Duodenal mucosa (tissue), 2 donors: ENCODE data around the gene CYB5R3.
A peak's percentile ranks its signal among the peaks of the same experiment; 100 is the strongest.
"Not testable (repeated sequence)": the region's sequence is repeated elsewhere in the genome, so short reads cannot be mapped to it uniquely, and the experiment has no call there.

Experiments used
- H3K27ac ChIP-seq: one replicate; pipeline ENCODE4 v1.7.0; 2013; ENCODE audit warnings: low read depth, low read length
- H3K27me3 ChIP-seq, 2 donors: one replicate each; pipeline ENCODE4 v1.7.0; 2013; ENCODE audit warnings: low read length in 2 of 2, control low read depth in 1 of 2; ENCODE audit not compliant: insufficient read depth in 2 of 2, control insufficient read depth in 1 of 2
- H3K36me3 ChIP-seq, 2 donors: one replicate each; pipeline ENCODE4 v1.7.0; 2013; ENCODE audit warnings: low read length in 2 of 2, control low read depth in 1 of 2; ENCODE audit not compliant: insufficient read depth in 2 of 2, control insufficient read depth in 1 of 2
- H3K4me1 ChIP-seq, 2 donors: one replicate each; pipeline ENCODE4 v1.7.0; 2013; ENCODE audit warnings: low read length in 2 of 2, control low read depth in 1 of 2; ENCODE audit not compliant: insufficient read depth in 2 of 2, control insufficient read depth in 1 of 2
- H3K4me3 ChIP-seq, 2 donors: one replicate each; pipeline ENCODE4 v1.7.0; 2013; ENCODE audit warnings: low read length in 2 of 2, low read depth in 1 of 2
- H3K9ac ChIP-seq, 2 donors: one replicate each; pipeline ENCODE4 v1.7.0; 2013; ENCODE audit warnings: low read length in 2 of 2, low read depth in 1 of 2
- H3K9me3 ChIP-seq, 2 donors: one replicate each; pipeline ENCODE4 v1.7.0; 2013; ENCODE audit warnings: low read length in 2 of 2, control low read depth in 1 of 2; ENCODE audit not compliant: control insufficient read depth in 1 of 2

CYB5R3 gene

DNA sequence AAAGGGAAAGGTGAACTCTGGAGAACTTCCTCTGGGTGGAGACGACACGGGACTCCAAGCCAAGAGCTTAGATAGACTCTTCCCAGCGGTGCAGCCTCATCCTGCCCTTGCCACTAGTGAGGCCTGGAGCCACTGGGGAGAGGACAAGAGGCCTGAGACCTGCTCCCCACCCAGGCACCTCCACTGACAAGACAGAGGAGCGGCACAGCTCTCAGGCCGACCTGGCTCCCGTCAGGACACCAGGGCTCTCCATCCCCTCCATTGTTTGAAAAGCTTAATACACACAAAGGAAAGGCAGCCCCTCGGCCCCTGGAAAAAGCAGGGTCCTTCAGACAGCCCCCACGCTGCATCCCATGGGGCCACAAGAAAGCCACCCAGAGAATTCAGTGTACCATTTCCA lies 64.1 kb downstream of the CYB5R3 start:
- Histone ChIP-seq H3K9ac (no peak overlapping the region), H3K36me3 (peaks cover 20 to 62% of the 10 kb centered on the region in 2 donors), H3K27me3 (no peaks in the 10 kb centered on the region), H3K9me3 (no peaks in the 10 kb centered on the region), H3K4me3 (no peak overlapping the region), H3K4me1 (peaks cover 4 to 6% of the 10 kb centered on the region in 2 donors), H3K27ac (no peak overlapping the region)

DNA sequence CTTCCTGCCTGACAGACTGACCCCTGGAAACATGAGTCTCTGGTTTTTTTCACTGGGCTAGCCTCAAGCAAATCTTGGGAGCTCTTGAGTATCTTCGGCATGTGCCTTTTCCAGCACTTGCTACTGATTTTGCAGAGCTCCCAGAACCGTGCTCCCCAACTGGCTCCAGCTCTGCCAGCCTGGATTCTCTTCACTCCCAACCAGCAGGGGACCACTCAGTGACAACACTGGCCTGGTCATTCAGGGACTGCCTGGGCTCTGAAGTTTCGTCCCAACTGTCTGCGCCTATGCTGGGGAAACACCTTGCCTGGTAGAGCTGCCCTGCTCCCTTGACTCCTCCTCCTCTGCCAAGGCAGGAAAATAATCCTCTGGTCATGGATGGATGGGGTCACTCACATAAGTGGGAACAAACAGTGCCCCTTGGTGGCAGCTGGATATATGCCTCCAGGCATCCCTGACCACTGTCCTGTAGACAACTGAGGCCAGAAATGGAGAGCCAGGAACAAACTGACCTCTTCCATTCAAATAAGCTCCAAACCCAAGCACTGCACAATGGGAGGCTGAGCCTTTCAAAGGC lies 64.7 kb downstream of the CYB5R3 start:
- Histone ChIP-seq H3K4me3 (no peak overlapping the region), H3K9me3 (no peaks in the 10 kb centered on the region), H3K4me1 (peaks cover 4 to 6% of the 10 kb centered on the region in 2 donors), H3K27me3 (no peaks in the 10 kb centered on the region), H3K27ac (no peak overlapping the region), H3K36me3 (peaks cover 20 to 59% of the 10 kb centered on the region in 2 donors), H3K9ac (no peak overlapping the region)

DNA sequence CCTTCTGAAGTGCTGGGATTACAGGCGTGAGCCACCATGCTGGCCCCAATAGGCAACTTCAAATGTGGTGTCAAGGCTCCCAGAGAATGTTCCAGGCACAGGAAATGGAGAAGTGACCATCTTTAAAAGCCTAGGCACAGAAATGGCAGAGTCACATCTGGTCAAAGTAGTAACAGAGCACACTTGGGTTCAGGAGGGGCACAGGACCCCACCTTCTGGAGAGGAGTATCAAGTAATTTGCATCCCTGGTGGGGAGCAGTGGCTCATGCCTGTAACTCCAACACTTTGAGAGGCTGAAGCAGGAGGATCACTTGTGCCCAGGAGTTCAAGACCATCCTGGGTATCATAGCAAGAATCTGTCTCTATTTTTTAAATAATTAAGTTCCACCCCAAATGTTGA lies 66.2 kb downstream of the CYB5R3 start:
- Histone ChIP-seq H3K27ac (no peak overlapping the region), H3K36me3 (peaks cover 20 to 56% of the 10 kb centered on the region in 2 donors), H3K9me3 (no peaks in the 10 kb centered on the region), H3K4me3 (no peak overlapping the region), H3K9ac (no peak overlapping the region), H3K27me3 (no peaks in the 10 kb centered on the region), H3K4me1 (peaks cover 4 to 6% of the 10 kb centered on the region in 2 donors)

DNA sequence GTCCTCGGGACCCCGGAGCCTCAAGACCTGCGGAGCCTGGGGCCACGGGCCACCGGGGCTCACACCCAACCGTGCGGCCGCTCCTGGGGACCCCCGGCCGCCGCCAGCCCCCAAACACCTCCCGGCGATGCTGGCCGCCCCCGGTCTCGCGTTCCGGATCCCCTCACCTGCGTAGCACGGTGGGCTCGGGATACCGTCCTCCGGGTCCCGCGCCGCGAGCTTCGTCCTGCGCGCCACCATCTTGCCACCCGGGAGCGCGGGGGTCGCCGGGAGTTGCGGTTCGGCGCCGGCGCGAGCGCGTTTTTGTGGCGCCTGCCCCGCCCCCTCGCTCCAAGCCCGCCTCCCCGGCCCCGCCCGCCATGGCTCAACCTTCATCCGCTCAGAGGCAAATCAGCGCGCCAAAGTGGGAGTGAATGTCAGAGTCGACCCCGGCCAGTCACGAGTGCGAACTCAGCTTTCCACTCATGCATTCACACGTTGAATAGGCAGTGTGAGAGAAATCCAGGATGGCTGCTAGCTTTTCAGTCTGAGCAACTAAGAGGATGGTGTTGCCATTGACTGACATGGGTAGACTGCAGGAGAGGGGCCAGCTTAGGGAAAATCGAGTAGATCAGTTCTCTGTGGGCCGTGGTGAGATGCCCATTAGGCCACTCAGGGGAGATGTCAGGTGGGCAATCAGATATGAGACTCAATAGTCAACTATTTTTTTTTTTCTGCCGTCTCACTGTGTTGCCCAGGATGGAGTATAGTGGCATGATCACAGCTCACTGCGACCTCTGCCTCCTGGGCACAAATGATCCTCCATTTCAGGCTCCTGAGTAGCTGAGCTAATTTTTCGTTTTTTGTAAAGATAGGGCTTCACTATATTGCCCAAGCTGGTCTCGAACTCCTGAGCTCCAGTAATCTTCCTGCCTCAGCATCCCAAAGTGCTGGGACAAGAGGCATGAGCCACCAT lies 67.2 kb downstream of the CYB5R3 start:
- H3K27ac ChIP-seq: no peak overlapping the region
- H3K9ac ChIP-seq: peak overlapping the region; percentile 51 to 59
- peaks cover 4 to 6% of the 10 kb centered on the region in 2 donors for H3K4me1 ChIP-seq
- H3K27me3 ChIP-seq: no peaks in the 10 kb centered on the region
- peak overlapping the region; percentile 37 to 77 for H3K4me3 ChIP-seq
- peaks cover 17 to 54% of the 10 kb centered on the region in 2 donors for H3K36me3 ChIP-seq
- no peaks in the 10 kb centered on the region for H3K9me3 ChIP-seq

DNA sequence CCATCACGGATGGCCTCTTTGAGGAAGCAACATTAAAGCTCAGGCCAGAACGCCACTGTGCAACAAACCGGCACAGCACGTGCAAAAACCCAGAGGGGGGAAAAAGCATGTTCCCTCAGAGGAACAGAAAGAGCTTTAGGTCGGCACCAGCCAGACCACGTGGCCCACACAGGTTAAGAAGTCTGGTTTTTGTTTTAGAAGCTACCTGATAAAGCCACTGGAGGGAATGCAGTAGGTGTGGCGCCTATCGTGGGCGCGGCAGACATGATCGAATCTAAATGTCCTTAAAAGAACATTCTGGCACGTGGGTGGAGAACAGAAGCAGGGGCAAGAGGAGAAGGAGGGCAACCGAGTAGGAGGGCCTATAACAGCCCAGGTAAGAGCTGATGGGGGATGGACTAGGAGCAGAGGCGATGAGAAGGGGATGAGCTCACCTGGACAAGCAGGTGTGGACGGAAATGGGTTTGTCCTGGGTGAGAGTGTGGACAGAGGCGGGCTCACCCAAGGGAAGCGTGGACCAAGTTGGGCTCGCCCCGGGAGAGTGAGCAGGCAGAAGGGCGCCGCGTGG lies 67.9 kb downstream of the CYB5R3 start:
- peak overlapping the region; percentile 37 to 77 for H3K4me3 ChIP-seq
- not testable (repeated sequence) for H3K4me1 ChIP-seq, H3K27ac ChIP-seq, H3K9me3 ChIP-seq, H3K27me3 ChIP-seq
- H3K36me3 ChIP-seq: peaks cover 11 to 47% of the 10 kb centered on the region in 2 donors
- H3K9ac ChIP-seq: peak overlapping the region; percentile 51 to 59

DNA sequence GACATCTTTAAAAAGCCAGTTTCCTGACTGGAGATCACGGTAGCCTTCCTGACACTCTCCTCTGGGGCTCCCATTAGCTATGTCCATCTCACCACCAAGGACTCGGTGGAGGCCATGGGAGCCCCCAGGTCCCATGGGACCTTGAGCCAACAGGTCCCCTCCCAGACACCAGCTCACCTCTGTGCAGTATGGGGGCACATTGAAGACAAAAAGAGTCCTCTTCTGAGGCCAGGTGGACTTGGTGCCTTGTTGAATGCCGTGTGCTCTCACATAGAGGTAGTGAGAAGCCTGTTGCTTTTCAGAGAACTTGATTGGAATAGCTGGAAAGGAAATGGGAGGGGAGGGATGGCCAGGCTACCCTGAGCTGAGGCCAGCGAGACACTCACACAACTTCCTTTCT lies 69.2 kb downstream of the CYB5R3 start:
- H3K36me3 ChIP-seq: peaks cover 4 to 35% of the 10 kb centered on the region in 2 donors
- H3K4me3 ChIP-seq, H3K9me3 ChIP-seq, H3K27me3 ChIP-seq, H3K9ac ChIP-seq, H3K4me1 ChIP-seq, H3K27ac ChIP-seq: not testable (repeated sequence)

DNA sequence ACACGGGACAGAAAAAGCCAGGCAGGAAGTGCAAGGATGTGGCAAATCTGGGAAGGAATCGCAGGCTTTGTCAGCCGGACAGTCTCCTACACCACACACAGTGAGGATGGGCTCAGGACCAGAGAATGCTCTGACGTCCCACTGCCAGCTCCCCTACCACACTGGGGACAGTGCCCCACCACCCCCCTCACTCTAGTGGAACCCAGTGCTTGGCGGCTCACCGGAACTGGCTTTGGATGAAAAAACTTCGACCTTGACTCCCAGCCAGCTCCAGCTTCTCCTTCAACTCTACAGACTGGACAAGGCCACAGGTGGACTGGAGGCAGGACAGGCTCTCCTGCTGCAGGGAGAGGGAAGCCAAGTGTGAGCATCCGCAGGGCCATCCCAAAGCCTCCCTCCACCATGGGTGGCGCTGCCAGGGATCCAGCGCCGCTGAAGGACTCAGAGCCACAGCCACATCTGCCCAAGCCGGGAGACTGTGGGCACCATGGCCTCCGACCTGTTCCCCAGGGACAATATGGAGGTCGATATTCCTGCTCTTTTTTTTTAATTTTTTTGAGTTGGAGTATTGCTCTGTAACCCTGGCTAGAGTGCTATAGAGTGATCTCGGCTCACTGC lies 71.5 kb downstream of the CYB5R3 start:
- Histone ChIP-seq H3K4me3 (no peak overlapping the region), H3K9me3 (no peaks in the 10 kb centered on the region), H3K27ac (no peak overlapping the region), H3K36me3 (peaks cover 4 to 23% of the 10 kb centered on the region in 2 donors), H3K27me3 (no peaks in the 10 kb centered on the region), H3K9ac (no peak overlapping the region), H3K4me1 (peaks cover 4 to 6% of the 10 kb centered on the region in 2 donors)

DNA sequence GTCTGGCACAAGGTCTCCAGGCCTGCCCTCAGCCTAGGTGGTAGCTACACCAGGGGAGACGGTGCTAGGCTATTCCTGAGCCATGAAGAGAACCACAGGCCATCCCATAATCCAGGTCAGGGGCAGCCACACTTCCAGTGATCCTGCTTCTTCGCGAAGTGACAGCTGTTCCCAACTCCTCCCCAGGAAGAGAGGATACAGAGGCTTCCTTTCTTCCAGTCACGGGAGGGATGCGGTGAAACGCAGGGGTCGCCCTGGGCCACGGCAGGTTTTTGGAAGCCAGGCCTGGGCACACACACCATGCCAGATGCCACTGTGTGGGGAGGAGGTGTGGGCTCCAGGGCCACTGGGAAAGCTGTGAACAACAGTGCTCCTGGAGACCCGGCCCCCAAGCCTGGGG lies 72.1 kb downstream of the CYB5R3 start:
- not testable (repeated sequence) for H3K27me3 ChIP-seq, H3K4me1 ChIP-seq, H3K4me3 ChIP-seq, H3K27ac ChIP-seq, H3K9ac ChIP-seq, H3K9me3 ChIP-seq
- H3K36me3 ChIP-seq: peaks cover 4 to 23% of the 10 kb centered on the region in 2 donors

DNA sequence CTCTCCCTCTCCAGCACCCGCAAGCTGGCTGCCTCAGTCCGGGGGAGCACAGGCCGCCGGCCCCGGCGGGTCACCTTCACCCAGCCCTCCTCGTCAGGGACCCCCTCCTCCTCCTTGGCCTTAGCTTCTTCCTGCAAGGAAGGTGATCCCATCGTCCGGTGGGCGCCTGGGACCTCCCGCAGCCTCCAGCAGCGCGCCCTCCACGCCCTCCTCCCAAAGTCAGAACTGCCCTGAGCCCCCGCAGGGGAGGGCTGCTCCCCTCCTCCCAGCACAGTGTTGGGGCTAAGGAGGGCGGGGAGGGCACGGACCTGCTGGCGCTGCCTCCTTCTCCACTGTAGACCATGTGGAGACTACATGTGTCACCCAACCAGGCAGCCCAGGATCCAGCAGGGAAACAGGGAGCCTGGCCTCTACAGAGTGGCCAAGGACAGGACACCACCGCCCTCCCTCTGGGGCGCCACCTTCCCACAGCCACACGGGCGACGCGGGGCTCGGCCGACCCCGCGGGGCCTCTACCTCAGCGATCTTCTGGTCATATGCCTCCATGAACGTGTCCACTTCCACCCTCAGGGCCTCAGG lies 73.1 kb downstream of the CYB5R3 start:
- H3K4me3 ChIP-seq, H3K27ac ChIP-seq, H3K9ac ChIP-seq, H3K27me3 ChIP-seq, H3K9me3 ChIP-seq, H3K4me1 ChIP-seq: not testable (repeated sequence)
- peaks cover 4 to 23% of the 10 kb centered on the region in 2 donors for H3K36me3 ChIP-seq
